HEK293T (cell line): ENCODE results near the gene TMOD1.

Experiments used
- ARNT ChIP-seq: fragments of 450-650 bp; IDR thresholded peaks from 2 replicates; pipeline ENCODE4 v1.6.1; 2017; ENCODE audit warnings: mild to moderate bottlenecking
- FOXA1 ChIP-seq: fragments of 450-650 bp; IDR thresholded peaks from 2 replicates; pipeline ENCODE4 v1.6.1; 2016; ENCODE audit warnings: mild to moderate bottlenecking
- FOXM1 ChIP-seq: fragments of 450-650 bp; IDR thresholded peaks from 2 replicates; pipeline ENCODE4 v1.6.1; 2017; ENCODE audit warnings: mild to moderate bottlenecking, borderline replicate concordance
- L3MBTL2 ChIP-seq: fragments of 450-650 bp; conservative IDR thresholded peaks from 2 replicates; pipeline ENCODE4 v1.6.1; 2016; ENCODE audit warnings: mild to moderate bottlenecking
- PKNOX1 ChIP-seq: fragments of 450-650 bp; IDR thresholded peaks from 2 replicates; pipeline ENCODE4 v1.6.1; 2016
- SP1 ChIP-seq: fragments of 450-650 bp; IDR thresholded peaks from 2 replicates; pipeline ENCODE4 v1.6.1; 2017
- SUZ12 ChIP-seq: fragments of 450-650 bp; IDR thresholded peaks from 2 replicates; pipeline ENCODE4 v1.6.1; 2016; ENCODE audit warnings: mild to moderate bottlenecking
- TARDBP ChIP-seq: fragments of 450-650 bp; IDR thresholded peaks from 2 replicates; pipeline ENCODE4 v1.6.1; 2016
- ZNF384 ChIP-seq: fragments of 450-650 bp; IDR thresholded peaks from 2 replicates; pipeline ENCODE4 v1.6.1; 2016

- TF ChIP-seq ARNT (no peak), ZNF384 (no peak), SP1 (no peak), FOXA1 (no peak), TARDBP (no peak), SUZ12 (no peak), PKNOX1 (no peak), L3MBTL2 (no peak), FOXM1 (no peak)
These were observed 28.1 kb downstream of the TMOD1 start for GRCh38 chr9:97529363-97530076.
